Gastrocnemius medialis (tissue), 4 donors: ENCODE data around the gene HIPK2. TPM values are rescaled to one million over a fixed set of nuclear protein-coding genes. Genes with fewer than 3 reads are reported as not detected.
"Not testable (repeated sequence)": the region's sequence is repeated elsewhere in the genome, so short reads cannot be mapped to it uniquely, and the experiment has no call there.

ENCODE experiments used
- ATAC-seq, 2 donors: fragments of 150-250 bp; one replicate each; pipeline ENCODE4 v1.9.1; 2016
- DNase-seq, 2 donors: peaks; one replicate each; pipeline ENCODE4 v3.0.0-alpha.2; 2019
- H3K27ac ChIP-seq, 4 donors: fragments of 200-600 bp; sonication (generic); 1 replicate in 1 of 4; 2 replicates in 3 of 4; pipeline ENCODE4 v1.5.1; 2016 to 2018; ENCODE audit warnings: mild to moderate bottlenecking in 2 of 4, moderate library complexity in 1 of 4
- H3K27me3 ChIP-seq, 3 donors: fragments of 200-600 bp; sonication (generic) in 2 of 3; 1 replicate in 1 of 3; 2 replicates in 2 of 3; pipeline versions ENCODE4 v1.5.1 to v1.6.0; 2016 to 2019; ENCODE audit warnings: mild to moderate bottlenecking in 1 of 3, moderate library complexity in 1 of 3
- H3K36me3 ChIP-seq, 2 donors: fragments of 200-600 bp; sonication (generic) in 1 of 2; one replicate each; pipeline ENCODE4 v1.5.1; 2017 to 2018
- H3K4me1 ChIP-seq, 2 donors: fragments of 200-600 bp; sonication (generic) in 1 of 2; one replicate each; pipeline ENCODE4 v1.5.1; 2016 to 2017; ENCODE audit warnings: mild to moderate bottlenecking in 2 of 2
- H3K4me3 ChIP-seq, 4 donors: fragments of 200-600 bp; sonication (generic) in 3 of 4; 1 replicate in 1 of 4; 2 replicates in 3 of 4; pipeline ENCODE4 v1.5.1; 2016 to 2019; ENCODE audit warnings: mild to moderate bottlenecking in 2 of 4
- H3K9me3 ChIP-seq, 3 donors: fragments of 200-600 bp; sonication (generic) in 2 of 3; 1 replicate in 1 of 3; 2 replicates in 2 of 3; pipeline ENCODE4 v1.5.1; 2016 to 2019
- CTCF ChIP-seq, 5 experiments: fragments of 450-650 bp in 3 of 5; fragments of 200-600 bp in 2 of 5; sonication (generic) in 2 of 5; IDR thresholded peaks in 4 of 5; conservative IDR thresholded peaks in 1 of 5; 1 replicate in 4 of 5; 2 replicates in 1 of 5; pipeline ENCODE4 v1.5.1; 2016 to 2019; ENCODE audit warnings: antibody characterized with exemption in 5 of 5, mild to moderate bottlenecking in 3 of 5, moderate library complexity in 3 of 5
- POLR2A ChIP-seq, 2 donors: fragments of 450-650 bp; IDR thresholded peaks; one replicate each; pipeline ENCODE4 v1.6.1; 2017; ENCODE audit warnings: antibody characterized with exemption in 2 of 2, mild to moderate bottlenecking in 2 of 2, moderate library complexity in 2 of 2
- in situ Hi-C, 4 donors: fragments of 200-750 bp; cut with MboI; loops; one replicate each; pipeline versions ENCODE4 v1.15.0 to v1.8.0; 2017; ENCODE audit warnings: low sequenced_read_pairs in 4 of 4
- intact Hi-C: fragments of 100-400 bp; cut with DNase I; formaldehyde crosslinking; loops from one replicate; pipeline ENCODE4 v1.15.1; 2023; ENCODE audit warnings: low total_unique reads
- total RNA-seq, 4 donors: library from RNA; depleted of rRNA; stranded (reverse); fragments of >200 nt; gene quantifications; one replicate each; pipeline versions ENCODE4 v1.1.0 to v1.2.3, GENCODE V29; 2016

The HIPK2 gene
- total RNA-seq, 4 donors from 2014 or later: 30.5 to 77.4 (median 58.9) TPM

- Histone ChIP-seq H3K27ac (no peak overlapping the region), H3K4me3 (no peak overlapping the region), H3K9me3 (no peaks in the 10 kb centered on the region), H3K27me3 (no peaks in the 10 kb centered on the region), H3K36me3 (no peaks in the 10 kb centered on the region), H3K4me1 (no peaks in the 10 kb centered on the region)
- no peak for TF ChIP-seq POLR2A (IDR thresholded peaks at IDR 0.05)
- no peak for TF ChIP-seq CTCF (IDR thresholded peaks at IDR 0.05 in 4 of 5, conservative IDR thresholded peaks at IDR 0.05 in 1 of 5)
- DNase-seq (no peak), ATAC-seq (no peak)
- in situ Hi-C loops (no loop called here), intact Hi-C loops (no loop called here)
These were observed 218.3 kb downstream of the HIPK2 start for GRCh38 chr7:139559364-139560105.

DNA sequence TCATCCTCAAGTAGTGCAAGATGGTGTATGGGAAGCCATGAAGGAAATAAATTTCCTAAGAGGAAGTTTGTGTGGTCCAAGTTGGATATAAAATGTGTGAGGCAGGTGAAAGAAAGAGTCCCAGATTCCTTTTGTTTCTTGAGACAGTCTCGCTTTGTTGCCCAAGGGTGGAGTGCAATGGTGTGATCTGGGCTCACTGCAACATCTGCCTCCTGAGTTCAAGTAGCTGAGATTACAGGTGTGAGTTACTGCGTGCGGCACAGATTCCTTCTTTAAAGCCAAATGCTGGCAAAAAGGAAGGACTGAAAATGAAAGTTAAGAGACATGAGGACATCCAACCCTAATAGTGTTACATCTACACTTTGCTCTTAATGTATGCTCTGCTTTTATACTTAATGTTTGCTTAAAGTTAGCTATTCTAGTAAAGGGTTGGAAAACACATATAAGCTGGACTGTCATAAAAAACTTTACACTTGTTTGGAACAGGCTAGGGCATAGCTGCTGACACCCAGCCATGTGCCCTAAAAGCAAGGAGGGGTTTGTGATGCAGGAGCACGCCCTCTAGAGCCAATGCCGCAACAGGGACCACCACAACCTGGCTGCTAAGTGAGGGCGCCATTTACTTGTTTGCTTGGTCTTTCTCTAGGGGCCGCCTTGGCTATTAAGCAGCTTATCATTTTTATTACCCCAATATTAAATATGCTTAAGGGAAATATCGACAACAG is 219.8 kb downstream of the HIPK2 start:
- no peaks in the 10 kb centered on the region for H3K9me3 ChIP-seq
- H3K4me1 ChIP-seq: no peaks in the 10 kb centered on the region
- intact Hi-C loops (no loop called here), in situ Hi-C loops (no loop called here)
- no peak for ATAC-seq
- TF ChIP-seq CTCF (IDR thresholded peaks at IDR 0.05 in 4 of 5, conservative IDR thresholded peaks at IDR 0.05 in 1 of 5): no peak
- TF ChIP-seq POLR2A (IDR thresholded peaks at IDR 0.05): no peak
- H3K27me3 ChIP-seq: no peaks in the 10 kb centered on the region
- H3K36me3 ChIP-seq: no peaks in the 10 kb centered on the region
- no peak overlapping the region for H3K4me3 ChIP-seq
- no peak overlapping the region for H3K27ac ChIP-seq
- no peak for DNase-seq

DNA sequence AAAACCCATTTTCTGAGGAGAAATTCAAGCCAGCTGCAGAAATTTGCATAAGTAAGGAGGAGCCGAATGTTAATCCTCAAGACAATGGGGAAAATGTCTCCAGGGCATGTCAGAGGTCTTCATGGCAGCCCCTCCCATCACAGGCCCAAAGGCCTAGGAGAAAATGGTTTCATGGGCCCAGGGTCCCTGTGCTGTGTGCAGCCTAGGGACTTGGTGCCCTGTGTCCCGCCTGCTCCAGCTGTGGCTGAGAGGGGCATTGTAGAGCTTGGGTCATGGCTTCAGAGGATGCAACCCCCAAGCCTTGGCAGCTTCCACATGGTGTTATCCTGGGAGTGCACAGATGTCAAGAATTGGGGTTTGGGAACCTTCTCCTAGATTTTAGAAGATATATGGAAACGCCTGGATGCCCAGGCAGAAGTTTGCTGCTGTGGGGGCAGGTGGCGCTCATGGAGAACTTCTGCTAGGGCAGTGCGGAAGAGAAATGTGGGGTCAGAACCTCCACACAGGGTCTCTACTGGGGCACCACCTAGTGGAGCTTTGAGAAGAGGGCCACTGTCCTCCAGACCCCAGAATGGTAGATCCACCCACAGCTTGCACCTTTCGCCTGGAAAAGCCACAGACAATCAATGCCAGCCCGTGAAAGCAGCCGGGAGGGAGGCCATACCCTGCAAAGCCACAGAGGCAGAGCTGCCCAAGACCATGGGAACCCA is 223.7 kb downstream of the HIPK2 start:
- H3K27me3 ChIP-seq, DNase-seq, intact Hi-C loops, in situ Hi-C loops, H3K4me1 ChIP-seq, ATAC-seq, H3K36me3 ChIP-seq, H3K27ac ChIP-seq, H3K4me3 ChIP-seq, H3K9me3 ChIP-seq: not testable (repeated sequence)

DNA sequence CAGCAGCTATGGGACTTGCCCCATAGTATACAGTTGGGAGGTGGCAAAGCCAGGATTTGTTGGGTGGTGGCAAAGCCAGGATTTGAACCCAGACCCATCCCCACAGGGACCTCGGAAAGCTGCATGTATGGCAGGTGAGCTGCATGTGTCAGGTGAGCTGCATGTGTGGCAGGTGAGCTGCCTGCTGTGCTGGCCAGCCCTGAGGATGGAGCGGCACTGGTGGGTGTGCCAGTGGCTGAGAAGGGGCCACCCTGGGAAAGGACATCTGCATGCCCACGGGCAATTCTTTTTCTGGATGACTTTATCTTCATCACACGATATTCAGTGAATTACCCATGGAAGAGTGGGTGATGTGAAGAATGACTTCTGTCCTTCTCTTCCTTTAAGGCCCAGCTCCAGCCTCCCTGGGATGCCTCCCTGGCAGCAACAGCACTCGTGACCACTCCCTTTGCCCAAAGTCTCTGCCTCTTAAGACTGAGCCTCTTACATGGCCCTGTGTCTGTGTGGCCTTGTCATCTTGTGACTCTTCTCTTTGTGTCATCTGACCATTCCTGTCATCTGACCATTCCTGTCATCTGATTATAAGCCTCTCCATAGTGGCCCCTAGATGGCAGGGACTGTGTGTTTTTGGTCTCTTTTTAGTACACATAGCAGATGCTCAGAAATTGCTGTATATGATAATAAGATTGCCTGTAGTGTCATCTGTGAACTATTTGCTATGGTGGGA is 229.3 kb downstream of the HIPK2 start:
- ATAC-seq (no peak), DNase-seq (no peak)
- H3K4me3 ChIP-seq: no peak overlapping the region
- no peak overlapping the region for H3K27ac ChIP-seq
- in situ Hi-C loops (no loop called here), intact Hi-C loops (no loop called here)
- no peak for TF ChIP-seq POLR2A (IDR thresholded peaks at IDR 0.05)
- no peak for TF ChIP-seq CTCF (IDR thresholded peaks at IDR 0.05 in 4 of 5, conservative IDR thresholded peaks at IDR 0.05 in 1 of 5)
- no peaks in the 10 kb centered on the region for H3K36me3 ChIP-seq
- no peaks in the 10 kb centered on the region for H3K27me3 ChIP-seq
- H3K9me3 ChIP-seq: no peaks in the 10 kb centered on the region
- no peaks in the 10 kb centered on the region for H3K4me1 ChIP-seq
